HG03354 (cell line): Measurements from ENCODE around the gene ROBO3.

Experiments
- ATAC-seq: cut with Tn5 transposase; IDR thresholded peaks from one replicate; pipeline ENCODE4 v1.9.1; 2021; ENCODE audit warnings: mild to moderate bottlenecking; ENCODE audit not compliant: unreplicated experiment, poor library complexity, severe bottlenecking

The ROBO3 gene

GRCh38 chr11:124843616-124843910, 21.7 kb upstream of the ROBO3 start:
- ATAC-seq = no peak

- no peak for ATAC-seq
These were observed 20.6 kb upstream of the ROBO3 start for GRCh38 chr11:124844664-124845079.

- ATAC-seq = no peak
These were observed 19.1 kb upstream of the ROBO3 start for GRCh38 chr11:124846070-124846673.

- no peak for ATAC-seq
These were observed 6.1 kb upstream of the ROBO3 start for GRCh38 chr11:124859171-124859570.

- ATAC-seq = no peak
These were observed 3.6 kb upstream of the ROBO3 start for GRCh38 chr11:124861670-124862069.

- ATAC-seq = no peak
These were observed 2.0 kb upstream of the ROBO3 start for GRCh38 chr11:124863137-124863825.

GRCh38 chr11:124863826-124864165, 1.4 kb upstream of the ROBO3 start:
- no peak for ATAC-seq

GRCh38 chr11:124864176-124864891, 898 bp upstream of the ROBO3 start:
- ATAC-seq = no peak

GRCh38 chr11:124864892-124865180, 396 bp upstream of the ROBO3 start:
- no peak for ATAC-seq

- peak; percentile 74 for ATAC-seq
These were observed 945 bp downstream of the ROBO3 start for GRCh38 chr11:124865902-124866851.

- ATAC-seq = peak; percentile 55
These were observed 2.5 kb downstream of the ROBO3 start for GRCh38 chr11:124867700-124868099.

GRCh38 chr11:124868331-124869274, 3.4 kb downstream of the ROBO3 start:
- ATAC-seq = no peak

- no peak for ATAC-seq
These were observed 4.1 kb downstream of the ROBO3 start for GRCh38 chr11:124869331-124869730.

GRCh38 chr11:124869856-124870387, 4.7 kb downstream of the ROBO3 start:
- no peak for ATAC-seq

GRCh38 chr11:124870430-124870829, 5.2 kb downstream of the ROBO3 start:
- ATAC-seq = no peak

GRCh38 chr11:124872280-124872679, 7.0 kb downstream of the ROBO3 start:
- no peak for ATAC-seq

- no peak for ATAC-seq
These were observed 7.5 kb downstream of the ROBO3 start for GRCh38 chr11:124872741-124873140.

- ATAC-seq = no peak
These were observed 8.7 kb downstream of the ROBO3 start for GRCh38 chr11:124873951-124874350.

- ATAC-seq = no peak
These were observed 9.5 kb downstream of the ROBO3 start for GRCh38 chr11:124874571-124875255.
